Inflammatory macrophage (primary cell): ENCODE data around the gene ZNF708.
"Not testable (repeated sequence)": the region's sequence is repeated elsewhere in the genome, so short reads cannot be mapped to it uniquely, and the experiment has no call there.

Experiments
- DNase-seq, 2 donors: peaks; one replicate each; pipeline ENCODE4 v3.0.0-alpha.2; 2020 to 2022
- total RNA-seq, 18 experiments: gene quantifications; one replicate each; lab custom pipeline; 2026; ENCODE audit warnings: mixed read lengths in 6 of 18, inconsistent platforms in 2 of 18; lab: John Stamatoyannopoulos, UW

ZNF708 gene
- total RNA-seq, result 3.9 to 21.7 (median 10.7) reads per million in 18 experiments

GRCh38 chr19:21328885-21329605 is at the start of gene ZNF708:
TSS of gene ZNF708 (minus strand) at chr19:21329410. CDS start at chr19:21329212, 198 bp downstream.
- DNase-seq, result peak; percentile 93 to 94

- no peak for DNase-seq
Observed at GRCh38 chr19:21362291-21362690, 33.1 kb upstream of the ZNF708 start.

- peak; percentile 94 to 95 for DNase-seq
Observed at GRCh38 chr19:21358768-21359451, 29.7 kb upstream of the ZNF708 start, which contains the start of gene ZNF738. TSS of gene ZNF738 (plus strand) at chr19:21359000. CDS start at chr19:21359141, 141 bp downstream.

GRCh38 chr19:21352830-21353229 is 23.6 kb upstream of the ZNF708 start:
- DNase-seq, result no peak

GRCh38 chr19:21344841-21345240 is 15.6 kb upstream of the ZNF708 start:
- not testable (repeated sequence) for DNase-seq

GRCh38 chr19:21335721-21336120 is 6.5 kb upstream of the ZNF708 start:
- no peak for DNase-seq

- no peak for DNase-seq
Observed at GRCh38 chr19:21328406-21328805, 804 bp downstream of the ZNF708 start.

GRCh38 chr19:21326169-21326568 is 3.0 kb downstream of the ZNF708 start:
- no peak for DNase-seq

GRCh38 chr19:21323000-21323399 is 6.2 kb downstream of the ZNF708 start:
- no peak for DNase-seq

- DNase-seq, result no peak
Observed at GRCh38 chr19:21322528-21322927, 6.7 kb downstream of the ZNF708 start.

GRCh38 chr19:21321996-21322395 is 7.2 kb downstream of the ZNF708 start:
- DNase-seq, result no peak

- no peak for DNase-seq
Observed at GRCh38 chr19:21321134-21321533, 8.1 kb downstream of the ZNF708 start.

GRCh38 chr19:21317821-21318220 is 11.4 kb downstream of the ZNF708 start:
- DNase-seq, result no peak

GRCh38 chr19:21314676-21315075 is 14.5 kb downstream of the ZNF708 start:
- peak; percentile 67 to 68 for DNase-seq

- not testable (repeated sequence) for DNase-seq
Observed at GRCh38 chr19:21312807-21313206, 16.4 kb downstream of the ZNF708 start.

GRCh38 chr19:21308773-21309172 is 20.4 kb downstream of the ZNF708 start:
- DNase-seq, result peak; percentile 6 to 78

- not testable (repeated sequence) for DNase-seq
Observed at GRCh38 chr19:21306881-21307479, 22.2 kb downstream of the ZNF708 start.

- not testable (repeated sequence) for DNase-seq
Observed at GRCh38 chr19:21293768-21294167, 35.4 kb downstream of the ZNF708 start.

GRCh38 chr19:21269813-21270212 is 59.4 kb downstream of the ZNF708 start:
- DNase-seq, result no peak

GRCh38 chr19:21264891-21265290 is 64.3 kb downstream of the ZNF708 start:
- DNase-seq, result no peak

- DNase-seq, result no peak
Observed at GRCh38 chr19:21264416-21264815, 64.8 kb downstream of the ZNF708 start.

- DNase-seq, result not testable (repeated sequence)
Observed at GRCh38 chr19:21260848-21261381, 68.3 kb downstream of the ZNF708 start.
